HepG2 (cell line): ENCODE results near the gene PRKRIP1. TPM values are rescaled to one million over a fixed set of nuclear protein-coding genes. Genes with fewer than 3 reads are reported as not detected.

Experiments
- ATAC-seq: fragments of 200-7000 bp; cut with Tn5 transposase; 3 replicates; pipeline ENCODE4 v1.9.1; 2020; ENCODE audit warnings: mild to moderate bottlenecking, moderate library complexity
- BruUV-seq: library from RNA; stranded (reverse); fragments of 400-500 nt; replicated peaks from 2 replicates; lab custom pipeline; 2021; lab: Mats Ljungman, UMichigan
- CTCF ChIA-PET: fragments of 300-600 bp; formaldehyde crosslinking; extraction: SDS; loops from one replicate; lab custom pipeline; 2021; ENCODE audit warnings: low total read pairs, inconsistent platforms, low intra/inter-chr PET ratio; lab: Yijun Ruan, JAX
- POLR2A ChIA-PET: fragments of 350-600 bp; sonication (Branson Sonifier 250); formaldehyde crosslinking; loops from one replicate; lab custom pipeline; 2020; ENCODE audit warnings: antibody characterized with exemption, inconsistent platforms; lab: Yijun Ruan, JAX
- DNase-seq: peaks from one replicate; pipeline ENCODE4 v3.0.0-alpha.2; 2015; ENCODE audit warnings: low spot score
- FAIRE-seq: peaks from 3 replicates; lab custom pipeline; 2011; peaks lifted over from hg19 to GRCh38; lab: Jason Lieb, UNC
- H2AFZ ChIP-seq: one replicate; pipeline ENCODE4 v1.6.1; 2011; ENCODE audit warnings: low read length, inconsistent platforms
- H3K27ac ChIP-seq: fragments of 300-600 bp; 3 replicates; pipeline ENCODE4 v1.8.0; 2011; ENCODE audit warnings: mixed run types, mild to moderate bottlenecking, mixed read lengths, low read length, inconsistent platforms; ENCODE audit not compliant: insufficient read depth; ENCODE audit errors: extremely low read length
- H3K27me3 ChIP-seq, 2 experiments: fragments of 200-600 bp in 1 of 2; 2 replicates in 1 of 2; 3 replicates in 1 of 2; pipeline versions ENCODE4 v1.6.0 to v1.8.0; 2011; ENCODE audit warnings: low read length in 2 of 2, mild to moderate bottlenecking in 2 of 2, moderate library complexity in 2 of 2, inconsistent platforms in 1 of 2; ENCODE audit not compliant: insufficient read depth in 2 of 2, control insufficient read depth in 1 of 2
- H3K36me3 ChIP-seq, 2 experiments: fragments of 200-600 bp in 1 of 2; replicated peaks in 1 of 2; 2 replicates in 1 of 2; 3 replicates in 1 of 2; pipeline versions ENCODE4 v1.5.1 to v1.8.0; 2011; ENCODE audit warnings: low read length in 2 of 2, inconsistent platforms in 1 of 2; ENCODE audit not compliant: insufficient read depth in 2 of 2, control insufficient read depth in 1 of 2
- H3K4me1 ChIP-seq: 2 replicates; pipeline ENCODE4 v1.5.1; 2012; ENCODE audit warnings: low read length, inconsistent platforms; ENCODE audit not compliant: insufficient read depth
- H3K4me2 ChIP-seq: 2 replicates; pipeline ENCODE4 v1.6.0; 2011; ENCODE audit warnings: low read depth, low read length, inconsistent platforms
- H3K4me3 ChIP-seq, 3 experiments: fragments of 200-600 bp in 1 of 3; sonication (generic), shearing (Covaris generic) in 1 of 3; replicated peaks in 1 of 3; 2 replicates each; pipeline ENCODE4 v1.5.1; 2011 to 2016; ENCODE audit warnings: low read length in 3 of 3, inconsistent platforms in 2 of 3, low read depth in 2 of 3, mild to moderate bottlenecking in 2 of 3, control low read depth in 1 of 3, mixed read lengths in 1 of 3; ENCODE audit not compliant: insufficient read depth in 1 of 3
- H3K79me2 ChIP-seq: one replicate; pipeline ENCODE4 v1.6.1; 2011; ENCODE audit warnings: low read length, inconsistent platforms; ENCODE audit not compliant: insufficient read depth
- H3K9ac ChIP-seq: 2 replicates; pipeline ENCODE4 v1.6.0; 2011; ENCODE audit warnings: mild to moderate bottlenecking, low read depth, low read length, inconsistent platforms; ENCODE audit not compliant: insufficient read depth
- H3K9me3 ChIP-seq: 2 replicates; pipeline ENCODE4 v1.5.1; 2012; ENCODE audit warnings: mild to moderate bottlenecking, low read length
- H4K20me1 ChIP-seq: 2 replicates; pipeline ENCODE4 v1.6.0; 2011; ENCODE audit warnings: inconsistent platforms, mild to moderate bottlenecking, low read length, moderate library complexity; ENCODE audit not compliant: insufficient read depth
- MTA3 ChIP-seq: sonication (generic); formaldehyde crosslinking; IDR thresholded peaks from 2 replicates; pipeline ENCODE4 v1.4.0; 2020; ENCODE audit warnings: missing genetic modification reagents
- PCBP1 ChIP-seq: fragments of 200-400 bp; formaldehyde crosslinking; IDR thresholded peaks from 2 replicates; pipeline ENCODE4 v1.6.1; 2017; ENCODE audit warnings: mild to moderate bottlenecking, low read depth, low read length, borderline replicate concordance
- YEATS2 ChIP-seq: sonication (generic); formaldehyde crosslinking; IDR thresholded peaks from 2 replicates; pipeline ENCODE4 v1.4.0; 2020; ENCODE audit warnings: missing genetic modification reagents, borderline replicate concordance
- ZKSCAN8 ChIP-seq: IDR thresholded peaks from 2 replicates; pipeline ENCODE4 v1.6.1; 2016; ENCODE audit warnings: borderline replicate concordance, missing genetic modification reagents, missing compliant biosample characterization
- ZNF724P ChIP-seq: sonication (generic); formaldehyde crosslinking; IDR thresholded peaks from 2 replicates; pipeline ENCODE4 v1.8.0; 2022; ENCODE audit warnings: missing genetic modification reagents, borderline replicate concordance
- ZSCAN20 ChIP-seq: sonication (generic); formaldehyde crosslinking; IDR thresholded peaks from 2 replicates; pipeline ENCODE4 v1.4.0; 2020; ENCODE audit warnings: missing genetic modification reagents, mild to moderate bottlenecking, borderline replicate concordance
- WGBS: methylation state at CpG from one replicate; pipeline ENCODE4 v1.1.6; 2017; ENCODE audit warnings: low lambda C conversion rate; 5-methylcytosine and 5-hydroxymethylcytosine counted together
- in situ Hi-C: cut with HindIII; loops from 2 replicates; pipeline ENCODE4 v1.10.0; 2017; ENCODE audit warnings: low pct_unique_long_range_greater_than_20kb; ENCODE audit not compliant: extremely low pct_ligation_motif_present
- intact Hi-C: fragments of 100-400 bp; cut with micrococcal nuclease; formaldehyde crosslinking; loops from one replicate; pipeline ENCODE4 v1.10.0; 2022; ENCODE audit not compliant: unreplicated experiment
- polyA plus RNA-seq, 8 experiments: library from polyadenylated mRNA; depleted of rRNA in 3 of 8; stranded (reverse) in 7 of 8; unstranded in 1 of 8; fragments of >200 nt; fragmentation: Illumina TruSeq in 4 of 8; extraction: Trizol in 4 of 8; gene quantifications; 2 replicates each; pipeline versions ENCODE4 v1.2.1 to v1.2.3, GENCODE V29; 2011 to 2016; ENCODE audit warnings: low read depth in 4 of 8, missing spikeins in 1 of 8, mixed read lengths in 1 of 8; ENCODE audit not compliant: insufficient read depth in 1 of 8
- total RNA-seq, 5 experiments: library from RNA; depleted of rRNA; stranded (reverse); fragments of >200 nt; fragmentation: Illumina TruSeq; extraction: Trizol; gene quantifications; 2 replicates each; pipeline ENCODE4 v1.2.3, GENCODE V29; 2016; ENCODE audit warnings: low read depth in 1 of 5
- TF ChIP-seq, protein P1 (sequence below): sonication (generic); formaldehyde crosslinking; IDR thresholded peaks from 2 replicates; pipeline ENCODE4 v1.4.0; 2020; ENCODE audit warnings: missing genetic modification reagents
- TF ChIP-seq, protein P2 (sequence below): fragments of 450-650 bp; IDR thresholded peaks from 2 replicates; pipeline ENCODE4 v1.6.1; 2017

PRKRIP1 gene
- total and polyA plus RNA-seq, 2 of the 13 experiments (the other 11 are each of a cell fraction or from before 2014, with no cell fraction given) = 13.2 to 16.8 TPM

DNA sequence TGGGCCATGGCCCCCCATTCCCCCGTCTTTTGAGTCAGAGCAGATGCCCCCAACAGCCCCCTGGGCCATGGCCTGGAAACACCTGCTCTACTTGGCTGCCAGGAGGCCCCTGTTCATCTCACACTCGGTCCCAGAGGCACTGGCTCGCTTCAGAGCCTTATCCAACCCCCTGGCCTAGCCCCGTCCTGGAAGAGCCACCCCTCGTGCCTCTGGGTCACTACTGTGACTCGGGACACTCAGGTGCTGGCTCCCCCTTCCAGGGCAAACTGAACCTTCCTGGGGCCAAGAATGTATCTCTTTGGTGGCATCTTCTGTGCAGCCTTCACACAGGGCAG lies 75.6 kb downstream of the PRKRIP1 start:
- no peaks in the 10 kb centered on the region for H3K27me3 ChIP-seq
- no peak overlapping the region for H3K27ac ChIP-seq
- H2AFZ ChIP-seq = no peak overlapping the region
- intact Hi-C loops = no loop called here
- no peak overlapping the region for H3K4me2 ChIP-seq
- in situ Hi-C loops = no loop called here
- no peak overlapping the region for H3K9ac ChIP-seq
- FAIRE-seq (no peak), ATAC-seq (no peak), DNase-seq (no peak)
- no peaks in the 10 kb centered on the region for H3K79me2 ChIP-seq
- 82% methylated on average over 5 of the region's 6 CpGs for WGBS
- POLR2A ChIA-PET = no interaction called here
- H3K9me3 ChIP-seq = no peaks in the 10 kb centered on the region
- no peaks in the 10 kb centered on the region for H4K20me1 ChIP-seq
- CTCF ChIA-PET = no interaction called here
- no peak overlapping the region for H3K4me3 ChIP-seq
- H3K4me1 ChIP-seq = peaks cover 8% of the 10 kb centered on the region; the same call in 1 of the 2 replicates
- BruUV-seq = no TSS peak
- no peak for TF ChIP-seq ZNF724P (CRISPR knock-in tag)
- TF ChIP-seq, protein P1, sequence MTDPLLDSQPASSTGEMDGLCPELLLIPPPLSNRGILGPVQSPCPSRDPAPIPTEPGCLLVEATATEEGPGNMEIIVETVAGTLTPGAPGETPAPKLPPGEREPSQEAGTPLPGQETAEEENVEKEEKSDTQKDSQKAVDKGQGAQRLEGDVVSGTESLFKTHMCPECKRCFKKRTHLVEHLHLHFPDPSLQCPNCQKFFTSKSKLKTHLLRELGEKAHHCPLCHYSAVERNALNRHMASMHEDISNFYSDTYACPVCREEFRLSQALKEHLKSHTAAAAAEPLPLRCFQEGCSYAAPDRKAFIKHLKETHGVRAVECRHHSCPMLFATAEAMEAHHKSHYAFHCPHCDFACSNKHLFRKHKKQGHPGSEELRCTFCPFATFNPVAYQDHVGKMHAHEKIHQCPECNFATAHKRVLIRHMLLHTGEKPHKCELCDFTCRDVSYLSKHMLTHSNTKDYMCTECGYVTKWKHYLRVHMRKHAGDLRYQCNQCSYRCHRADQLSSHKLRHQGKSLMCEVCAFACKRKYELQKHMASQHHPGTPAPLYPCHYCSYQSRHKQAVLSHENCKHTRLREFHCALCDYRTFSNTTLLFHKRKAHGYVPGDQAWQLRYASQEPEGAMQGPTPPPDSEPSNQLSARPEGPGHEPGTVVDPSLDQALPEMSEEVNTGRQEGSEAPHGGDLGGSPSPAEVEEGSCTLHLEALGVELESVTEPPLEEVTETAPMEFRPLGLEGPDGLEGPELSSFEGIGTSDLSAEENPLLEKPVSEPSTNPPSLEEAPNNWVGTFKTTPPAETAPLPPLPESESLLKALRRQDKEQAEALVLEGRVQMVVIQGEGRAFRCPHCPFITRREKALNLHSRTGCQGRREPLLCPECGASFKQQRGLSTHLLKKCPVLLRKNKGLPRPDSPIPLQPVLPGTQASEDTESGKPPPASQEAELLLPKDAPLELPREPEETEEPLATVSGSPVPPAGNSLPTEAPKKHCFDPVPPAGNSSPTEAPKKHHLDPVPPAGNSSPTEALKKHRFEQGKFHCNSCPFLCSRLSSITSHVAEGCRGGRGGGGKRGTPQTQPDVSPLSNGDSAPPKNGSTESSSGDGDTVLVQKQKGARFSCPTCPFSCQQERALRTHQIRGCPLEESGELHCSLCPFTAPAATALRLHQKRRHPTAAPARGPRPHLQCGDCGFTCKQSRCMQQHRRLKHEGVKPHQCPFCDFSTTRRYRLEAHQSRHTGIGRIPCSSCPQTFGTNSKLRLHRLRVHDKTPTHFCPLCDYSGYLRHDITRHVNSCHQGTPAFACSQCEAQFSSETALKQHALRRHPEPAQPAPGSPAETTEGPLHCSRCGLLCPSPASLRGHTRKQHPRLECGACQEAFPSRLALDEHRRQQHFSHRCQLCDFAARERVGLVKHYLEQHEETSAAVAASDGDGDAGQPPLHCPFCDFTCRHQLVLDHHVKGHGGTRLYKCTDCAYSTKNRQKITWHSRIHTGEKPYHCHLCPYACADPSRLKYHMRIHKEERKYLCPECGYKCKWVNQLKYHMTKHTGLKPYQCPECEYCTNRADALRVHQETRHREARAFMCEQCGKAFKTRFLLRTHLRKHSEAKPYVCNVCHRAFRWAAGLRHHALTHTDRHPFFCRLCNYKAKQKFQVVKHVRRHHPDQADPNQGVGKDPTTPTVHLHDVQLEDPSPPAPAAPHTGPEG (CRISPR knock-in tag) = no peak
- no peak for TF ChIP-seq ZSCAN20 (CRISPR knock-in tag)
- TF ChIP-seq YEATS2 = no peak
- no peak for TF ChIP-seq MTA3 (CRISPR knock-in tag)
- TF ChIP-seq PCBP1 = no peak
- TF ChIP-seq ZKSCAN8 (CRISPR knock-in tag) = no peak
- TF ChIP-seq, protein P2, sequence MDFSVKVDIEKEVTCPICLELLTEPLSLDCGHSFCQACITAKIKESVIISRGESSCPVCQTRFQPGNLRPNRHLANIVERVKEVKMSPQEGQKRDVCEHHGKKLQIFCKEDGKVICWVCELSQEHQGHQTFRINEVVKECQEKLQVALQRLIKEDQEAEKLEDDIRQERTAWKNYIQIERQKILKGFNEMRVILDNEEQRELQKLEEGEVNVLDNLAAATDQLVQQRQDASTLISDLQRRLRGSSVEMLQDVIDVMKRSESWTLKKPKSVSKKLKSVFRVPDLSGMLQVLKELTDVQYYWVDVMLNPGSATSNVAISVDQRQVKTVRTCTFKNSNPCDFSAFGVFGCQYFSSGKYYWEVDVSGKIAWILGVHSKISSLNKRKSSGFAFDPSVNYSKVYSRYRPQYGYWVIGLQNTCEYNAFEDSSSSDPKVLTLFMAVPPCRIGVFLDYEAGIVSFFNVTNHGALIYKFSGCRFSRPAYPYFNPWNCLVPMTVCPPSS = no peak
- peaks cover 5 to 7% of the 10 kb centered on the region in 2 experiments; a peak in 2 of 5 replicates for H3K36me3 ChIP-seq
